ENCODE measurements around the gene MMP15.

GRCh38 chr16:58048494-58049231, 23.1 kb downstream of the MMP15 start:
- no peak for TF ChIP-seq POLR2A (IDR thresholded peaks at IDR 0.05; ENCODE audit: low read length)
- no peak for TF ChIP-seq GATA1 (IDR thresholded peaks at IDR 0.05; ENCODE audit: low read depth, low read length)
